D721Med (cell line): ENCODE measurements around the gene PLEKHG3.
A peak's percentile ranks its signal among the peaks of the same experiment; 100 is the strongest.

Source experiments
- DNase-seq: peaks from one replicate; pipeline ENCODE4 v3.0.0; 2011; ENCODE audit warnings: low spot score; ENCODE audit not compliant: insufficient read length
- FAIRE-seq: peaks from 2 replicates; lab custom pipeline; 2011; peaks lifted over from hg19 to GRCh38; lab: Jason Lieb, UNC
- CTCF ChIP-seq: IDR thresholded peaks from 2 replicates; pipeline ENCODE4 v1.5.1; 2012; ENCODE audit warnings: mild to moderate bottlenecking, control low read depth; ENCODE audit not compliant: insufficient read depth; ENCODE audit errors: missing control alignments

PLEKHG3 gene

DNA sequence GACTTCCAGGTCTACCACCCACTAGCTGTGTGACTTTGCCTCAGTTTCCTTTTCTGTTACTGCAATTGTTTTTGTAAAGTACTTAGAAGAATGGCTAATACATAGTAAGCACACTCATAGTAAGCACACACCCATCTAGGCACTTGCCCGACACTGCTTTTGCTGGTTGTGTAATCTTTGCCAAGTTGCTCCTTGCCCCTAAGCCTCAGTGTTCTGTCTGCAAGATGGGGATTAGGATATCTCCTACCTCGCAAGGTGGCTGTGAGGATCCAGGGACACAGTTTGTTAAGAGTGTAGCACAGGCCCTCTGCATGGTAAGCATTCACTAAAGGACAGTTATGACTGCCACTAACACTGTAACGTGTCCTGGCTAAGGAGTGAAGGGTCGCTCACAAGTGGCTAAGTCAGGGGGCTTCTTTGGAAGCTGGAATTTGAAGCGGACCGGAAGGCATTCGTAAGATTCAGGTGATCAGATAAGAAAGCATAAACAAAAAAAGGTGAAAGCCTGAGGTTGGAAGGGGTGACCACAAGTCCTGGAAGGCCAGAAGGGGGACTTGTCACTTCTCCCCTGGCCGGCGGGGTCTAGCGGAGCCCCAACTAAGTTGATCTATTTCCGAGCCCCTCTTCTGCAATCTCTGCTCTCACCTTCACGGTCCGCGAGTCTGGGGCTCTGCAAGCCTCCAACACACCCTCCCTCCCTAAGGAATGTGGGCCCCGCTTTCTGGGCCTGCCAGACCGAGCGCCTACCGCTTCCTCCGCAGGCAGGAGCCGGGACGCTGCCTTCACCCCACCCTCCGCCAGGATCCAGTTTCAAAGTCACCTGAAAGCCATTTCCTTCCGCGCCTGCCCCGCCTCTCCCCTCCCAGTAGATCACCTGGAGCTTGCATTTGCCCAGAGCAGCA lies 1.5 kb upstream of the PLEKHG3 start:
- DNase-seq = no peak
- no peak for TF ChIP-seq CTCF
- no peak for FAIRE-seq

- TF ChIP-seq CTCF = no peak
- no peak for DNase-seq
- FAIRE-seq = no peak
Measured at GRCh38 chr14:64703395-64704142, 655 bp upstream of the PLEKHG3 start.

GRCh38 chr14:64704743-64705380 lies 638 bp downstream of the PLEKHG3 start:
- DNase-seq (peak; percentile 40), FAIRE-seq (no peak)
- no peak for TF ChIP-seq CTCF

DNA sequence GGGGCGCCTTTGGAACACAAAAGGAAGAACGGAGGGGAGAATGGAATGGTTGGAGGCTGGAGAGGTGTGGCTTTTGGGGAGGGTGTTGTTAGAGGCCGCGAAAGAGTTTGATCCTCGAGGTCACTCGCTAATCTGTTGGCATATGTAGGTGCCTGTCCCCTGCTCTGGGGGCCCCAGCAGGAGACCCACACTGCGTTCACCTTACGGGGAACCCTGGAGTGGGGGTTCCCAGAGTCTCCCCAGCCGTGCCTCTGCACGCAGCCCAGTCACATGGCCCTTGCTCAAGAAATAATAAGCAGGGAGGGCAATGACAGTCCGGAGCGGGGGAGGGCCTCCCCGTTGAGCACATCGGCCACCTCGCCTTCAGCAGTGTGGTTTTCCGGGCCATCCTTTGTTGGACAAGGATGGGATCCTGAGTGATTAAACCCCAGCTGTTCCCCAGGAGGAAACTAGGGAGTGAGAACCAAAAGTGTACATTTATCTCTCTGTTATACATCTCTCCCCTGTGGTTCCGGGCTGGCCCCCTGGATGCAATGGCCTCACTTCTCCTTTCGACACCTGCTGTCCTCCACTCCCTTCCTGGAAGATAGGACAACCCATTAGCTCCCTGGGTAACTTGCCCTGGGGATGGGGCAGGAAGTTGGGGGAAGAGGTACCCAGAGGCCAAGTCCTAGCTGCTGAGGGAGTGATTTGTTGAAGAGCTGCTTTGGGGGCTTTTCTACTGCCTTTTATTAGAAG lies 1.3 kb downstream of the PLEKHG3 start:
- FAIRE-seq (no peak), DNase-seq (no peak)
- no peak for TF ChIP-seq CTCF

- DNase-seq (no peak), FAIRE-seq (no peak)
- TF ChIP-seq CTCF = no peak
Measured at GRCh38 chr14:64706119-64706592, 1.9 kb downstream of the PLEKHG3 start.

- no peak for TF ChIP-seq CTCF
- no peak for FAIRE-seq
- DNase-seq = no peak
Measured at GRCh38 chr14:64706593-64707193, 2.5 kb downstream of the PLEKHG3 start.
